K562 (cell line): ENCODE data around the gene TMEM53. TPM values are rescaled to one million over a fixed set of nuclear protein-coding genes. Genes with fewer than 3 reads are reported as not detected.
A peak's percentile ranks its signal among the peaks of the same experiment; 100 is the strongest.

Experiments
- ATAC-seq: fragments of 200-7000 bp; cut with Tn5 transposase; 3 replicates; pipeline ENCODE4 v1.9.1; 2020; ENCODE audit warnings: moderate library complexity
- BruUV-seq: library from RNA; stranded (reverse); fragments of 400-500 nt; replicated peaks from 2 replicates; lab custom pipeline; 2021; lab: Mats Ljungman, UMichigan
- CTCF ChIA-PET: fragments of 300-600 bp; formaldehyde crosslinking; extraction: SDS; loops from one replicate; lab custom pipeline; 2021; ENCODE audit warnings: low intra/inter-chr PET ratio; lab: Yijun Ruan, JAX
- POLR2A ChIA-PET: fragments of 300-600, 350-650 bp; sonication (Branson Sonifier 250); formaldehyde crosslinking; extraction: SDS; loops from one replicate; lab custom pipeline; 2021; ENCODE audit warnings: antibody characterized with exemption, inconsistent platforms; lab: Yijun Ruan, JAX
- DNase-seq, 4 experiments: peaks; one replicate each; pipeline versions ENCODE4 v3.0.0 to v3.0.0-alpha.2; 2011 to 2018; ENCODE audit warnings: low spot score in 3 of 4, mixed read lengths in 3 of 4; ENCODE audit errors: extremely low read depth in 1 of 4
- FAIRE-seq: peaks from 2 replicates; lab custom pipeline; 2011; peaks lifted over from hg19 to GRCh38; lab: Jason Lieb, UNC
- H2AFZ ChIP-seq: 2 replicates; pipeline ENCODE4 v1.6.0; 2011; ENCODE audit warnings: low read depth, low read length, control low read depth, inconsistent platforms
- H3K27ac ChIP-seq: fragments of 200-600 bp; 3 replicates; pipeline ENCODE4 v1.8.0; 2011; ENCODE audit warnings: low read depth, mild to moderate bottlenecking, control low read depth, inconsistent platforms, low read length, moderate library complexity, mixed read lengths; ENCODE audit errors: extremely low read depth
- H3K27me3 ChIP-seq, 2 experiments: fragments of 300-600 bp in 1 of 2; 2 replicates in 1 of 2; 3 replicates in 1 of 2; pipeline versions ENCODE4 v1.6.0 to v1.8.0; 2011; ENCODE audit warnings: inconsistent platforms in 2 of 2, low read length in 2 of 2, mild to moderate bottlenecking in 1 of 2, mixed read lengths in 1 of 2, moderate library complexity in 1 of 2; ENCODE audit not compliant: control insufficient read depth in 2 of 2, insufficient read depth in 2 of 2
- H3K36me3 ChIP-seq: fragments of 300-600 bp; 3 replicates; pipeline ENCODE4 v1.8.0; 2011; ENCODE audit warnings: mild to moderate bottlenecking, low read length, inconsistent platforms; ENCODE audit not compliant: control insufficient read depth, insufficient read depth
- H3K4me1 ChIP-seq, 2 experiments: fragments of 200-600 bp in 1 of 2; replicated peaks in 1 of 2; 2 replicates in 1 of 2; 3 replicates in 1 of 2; pipeline versions ENCODE4 v1.5.1 to v1.8.0; 2011; ENCODE audit warnings: inconsistent platforms in 2 of 2, low read length in 2 of 2, mild to moderate bottlenecking in 1 of 2, mixed read lengths in 1 of 2, moderate library complexity in 1 of 2; ENCODE audit not compliant: control insufficient read depth in 2 of 2, insufficient read depth in 2 of 2
- H3K4me2 ChIP-seq: 2 replicates; pipeline ENCODE4 v1.6.1; 2011; ENCODE audit warnings: low read length, control low read depth, inconsistent platforms, mixed read lengths; ENCODE audit not compliant: insufficient read depth
- H3K4me3 ChIP-seq: fragments of 200-600 bp; sonication (generic), shearing (Covaris generic); 2 replicates; pipeline ENCODE4 v1.5.1; 2016; ENCODE audit warnings: control low read depth, inconsistent platforms
- H3K79me2 ChIP-seq: fragments of 200-600 bp; 3 replicates; pipeline ENCODE4 v1.8.0; 2011; ENCODE audit warnings: low read length, inconsistent platforms; ENCODE audit not compliant: control insufficient read depth, insufficient read depth
- H3K9ac ChIP-seq, 2 experiments: 2 replicates each; pipeline versions ENCODE4 v1.6.0 to v1.6.1; 2011; ENCODE audit warnings: low read depth in 2 of 2, low read length in 2 of 2, control low read depth in 1 of 2, inconsistent platforms in 1 of 2, mild to moderate bottlenecking in 1 of 2, mixed read lengths in 1 of 2; ENCODE audit not compliant: insufficient read depth in 1 of 2
- H3K9me1 ChIP-seq: one replicate; pipeline ENCODE4 v1.6.0; 2011; ENCODE audit warnings: inconsistent platforms, mild to moderate bottlenecking, low read length, moderate library complexity; ENCODE audit not compliant: control insufficient read depth, insufficient read depth
- H3K9me3 ChIP-seq: replicated peaks from 2 replicates; pipeline ENCODE4 v1.5.1; 2011; ENCODE audit warnings: low read depth, low read length, inconsistent platforms; ENCODE audit not compliant: control insufficient read depth, insufficient read depth
- H4K20me1 ChIP-seq: replicated peaks from 2 replicates; pipeline ENCODE4 v1.6.1; 2011; ENCODE audit warnings: low read length, inconsistent platforms, mixed read lengths; ENCODE audit not compliant: control insufficient read depth, insufficient read depth
- BCOR ChIP-seq: fragments of 450-650 bp; IDR thresholded peaks from 2 replicates; pipeline ENCODE4 v1.6.1; 2016
- CGGBP1 ChIP-seq: fragments of 250-450 bp; sonication (Bioruptor Pico); IDR thresholded peaks from 2 replicates; pipeline ENCODE4 v1.9.0; 2021; ENCODE audit warnings: mild to moderate bottlenecking
- CTBP1 ChIP-seq: fragments of 450-650 bp; IDR thresholded peaks from 2 replicates; pipeline ENCODE4 v1.6.1; 2016; ENCODE audit warnings: borderline replicate concordance
- E2F5 ChIP-seq: sonication (generic); formaldehyde crosslinking; IDR thresholded peaks from 2 replicates; pipeline ENCODE4 v1.8.0; 2022; ENCODE audit warnings: mild to moderate bottlenecking, missing genetic modification reagents
- ELK3 ChIP-seq: fragments of 450-650 bp; formaldehyde crosslinking; IDR thresholded peaks from 2 replicates; pipeline ENCODE4 v1.4.0; 2020; ENCODE audit warnings: mild to moderate bottlenecking
- FOXK2 ChIP-seq, 2 experiments: fragments of 450-650 bp; IDR thresholded peaks in 1 of 2; conservative IDR thresholded peaks in 1 of 2; 2 replicates each; pipeline ENCODE4 v1.6.1; 2016; ENCODE audit warnings: low read depth in 2 of 2, mild to moderate bottlenecking in 1 of 2
- ILF3 ChIP-seq: fragments of 450-650 bp; IDR thresholded peaks from 2 replicates; pipeline ENCODE4 v1.6.1; 2018; ENCODE audit warnings: antibody characterized with exemption, mild to moderate bottlenecking, moderate library complexity, borderline replicate concordance
- MBD2 ChIP-seq: sonication (generic); IDR thresholded peaks from 2 replicates; pipeline ENCODE4 v1.6.1; 2016; ENCODE audit warnings: low read depth, borderline replicate concordance
- NONO ChIP-seq, 2 experiments: fragments of 200-400 bp in 1 of 2; fragments of 450-650 bp in 1 of 2; formaldehyde crosslinking in 1 of 2; IDR thresholded peaks; 2 replicates each; pipeline ENCODE4 v1.6.1; 2017; ENCODE audit warnings: low read depth in 2 of 2, mild to moderate bottlenecking in 2 of 2, moderate library complexity in 2 of 2, low read length in 1 of 2
- POLR2AphosphoS5 ChIP-seq: IDR thresholded peaks from 2 replicates; pipeline ENCODE4 v1.6.1; 2011; ENCODE audit warnings: mild to moderate bottlenecking, low read depth, low read length, moderate library complexity; ENCODE audit not compliant: control insufficient read depth, insufficient read depth
- RCOR1 ChIP-seq, 2 experiments: IDR thresholded peaks; 2 replicates each; pipeline ENCODE4 v1.6.1; 2012; ENCODE audit warnings: low read depth in 2 of 2, low read length in 2 of 2, borderline replicate concordance in 1 of 2, improper control_type of control experiment in 1 of 2
- STAT5B ChIP-seq: fragments of 250-450 bp; sonication (Bioruptor Pico); IDR thresholded peaks from 2 replicates; pipeline ENCODE4 v1.8.0; 2021; ENCODE audit warnings: mild to moderate bottlenecking, inconsistent platforms
- THAP7 ChIP-seq: fragments of 250-450 bp; sonication (Bioruptor Pico); IDR thresholded peaks from 2 replicates; pipeline ENCODE4 v1.5.0; 2021
- USF1 ChIP-seq: sonication (generic); formaldehyde crosslinking; IDR thresholded peaks from 2 replicates; pipeline ENCODE4 v1.9.0; 2022; ENCODE audit warnings: mild to moderate bottlenecking, missing genetic modification reagents
- ZBTB8A ChIP-seq: fragments of 450-650 bp; IDR thresholded peaks from 2 replicates; pipeline ENCODE4 v1.6.1; 2018; ENCODE audit warnings: mild to moderate bottlenecking, moderate library complexity; ENCODE audit not compliant: partially characterized antibody
- ZNF134 ChIP-seq: fragments of 250-450 bp; sonication (Bioruptor Pico); conservative IDR thresholded peaks from 2 replicates; pipeline ENCODE4 v1.4.0; 2020
- WGBS: fragments of 100-300 bp; shearing (Covaris generic); methylation state at CpG from one replicate; pipeline ENCODE4 v1.1.6; 2016; ENCODE audit warnings: low coverage, mixed read lengths; ENCODE audit not compliant: insufficient coverage; ENCODE audit errors: missing lambda C conversion rate; 5-methylcytosine and 5-hydroxymethylcytosine counted together
- in situ Hi-C: fragments of 300-500 bp; cut with MboI; formaldehyde crosslinking; loops from 4 replicates; pipeline ENCODE4 v1.15.0; 2018; ENCODE audit warnings: inconsistent platforms, mixed read lengths
- intact Hi-C: fragments of 100-400 bp; cut with micrococcal nuclease; formaldehyde crosslinking; loops from 2 replicates; pipeline ENCODE4 v1.14.2; 2022
- polyA plus RNA-seq, 8 experiments: library from polyadenylated mRNA; depleted of rRNA in 4 of 8; stranded (reverse) in 5 of 8; unstranded in 3 of 8; fragments of >200 nt; fragmentation: Nextera tagmentation in 2 of 8; fragmentation: Illumina TruSeq in 1 of 8; extraction: Ambion mirVana in 2 of 8; extraction: Trizol in 1 of 8; gene quantifications; 2 replicates each; pipeline versions ENCODE4 v1.2.1 to v1.2.3, GENCODE V29; 2011 to 2014; ENCODE audit warnings: inconsistent platforms in 1 of 8, missing spikeins in 1 of 8
- total RNA-seq, 7 experiments: library from RNA; depleted of rRNA in 6 of 7; stranded (reverse); fragments of >200 nt in 6 of 7; fragmentation: Illumina TruSeq in 2 of 7; extraction: Trizol in 2 of 7; gene quantifications; 2 replicates each; pipeline versions ENCODE4 v1.2.1 to v1.2.3, GENCODE V29; 2011 to 2021; ENCODE audit warnings: low replicate concordance in 1 of 7

The TMEM53 gene
- total and polyA plus RNA-seq, 9 of the 15 experiments (the other 6 are each of a cell fraction or from before 2014, with no cell fraction given), result 0.23 to 3.7 (median 2.0) TPM

GRCh38 chr1:44723496-44724295 is 49.4 kb upstream of the TMEM53 start:
- no peak overlapping the region for H3K4me3 ChIP-seq
- ATAC-seq, result no peak
- H3K9me3 ChIP-seq, result no peaks in the 10 kb centered on the region
- BruUV-seq, result no TSS peak
- peak overlapping the region in 1 of 2 experiments; percentile 46; a peak in 2 of 4 replicates for H3K9ac ChIP-seq
- POLR2A ChIA-PET, result interaction anchor here (0.7 to 3.0 kb wide), 3 partner anchors 78 to 131 kb away, joined by 3 to 30 read pairs (median 16); partner anchors contain the start of gene PLK3
- peaks cover 17 to 24% of the 10 kb centered on the region in 2 experiments for H3K4me1 ChIP-seq
- H4K20me1 ChIP-seq, result 0 out of 2 replicates have a peak, but pooled peaks cover 3% of the 10 kb centered on the region
- H3K27me3 ChIP-seq, result no peaks in the 10 kb centered on the region
- H3K9me1 ChIP-seq, result no peaks in the 10 kb centered on the region
- no peaks in the 10 kb centered on the region for H3K79me2 ChIP-seq
- H3K27ac ChIP-seq, result peak overlapping the region; percentile 19
- intact Hi-C loops, result no loop called here
- no peak for DNase-seq
- peak overlapping the region; percentile 9 for H2AFZ ChIP-seq
- no peak overlapping the region for H3K4me2 ChIP-seq
- in situ Hi-C loops, result loop anchor here (10.0 kb wide), 1 partner anchor 581 kb away; no protein-coding TSS in a partner anchor
- CTCF ChIA-PET, result no interaction called here
- H3K36me3 ChIP-seq, result no peaks in the 10 kb centered on the region
- 82% methylated on average over 24 of the region's 28 CpGs for WGBS
- FAIRE-seq, result no peak
- TF ChIP-seq STAT5B (CRISPR knock-in tag) (no peak), NONO (IDR thresholded peaks at IDR 0.05; ENCODE audit: low read depth in 2 of 2, low read length in 1 of 2) (no peak), BCOR (peak; percentile 38; the same call in 1 of the 2 replicates), ILF3 (no peak), E2F5 (CRISPR knock-in tag) (no peak), USF1 (no peak), CGGBP1 (CRISPR knock-in tag) (no peak), ZNF134 (CRISPR knock-in tag) (no peak), POLR2AphosphoS5 (no peak), ZBTB8A (no peak), ELK3 (CRISPR knock-in tag) (no peak), CTBP1 (no peak), RCOR1 (IDR thresholded peaks at IDR 0.05; ENCODE audit: borderline replicate concordance in 1 of 2, low read depth in 2 of 2, low read length in 2 of 2) (no peak), THAP7 (CRISPR knock-in tag) (no peak), FOXK2 (conservative IDR thresholded peaks at IDR 0.05 in 1 of 2, IDR thresholded peaks at IDR 0.05 in 1 of 2; ENCODE audit: low read depth in 2 of 2) (no peak), MBD2 (no peak)
